Loucy (cell line): ENCODE data around the gene DCAF6.

Experiments used
- EZH2phosphoT487 ChIP-seq: fragments of 200-600 bp; IDR thresholded peaks from 2 replicates; pipeline ENCODE4 v1.6.1; 2018; ENCODE audit warnings: antibody characterized with exemption, mild to moderate bottlenecking, moderate library complexity, borderline replicate concordance
- TF ChIP-seq, protein P1 (sequence below): fragments of 200-600 bp; sonication (generic); conservative IDR thresholded peaks from 2 replicates; pipeline ENCODE4 v1.5.1; 2014; ENCODE audit warnings: mild to moderate bottlenecking, antibody characterized with exemption, low read length

DNA sequence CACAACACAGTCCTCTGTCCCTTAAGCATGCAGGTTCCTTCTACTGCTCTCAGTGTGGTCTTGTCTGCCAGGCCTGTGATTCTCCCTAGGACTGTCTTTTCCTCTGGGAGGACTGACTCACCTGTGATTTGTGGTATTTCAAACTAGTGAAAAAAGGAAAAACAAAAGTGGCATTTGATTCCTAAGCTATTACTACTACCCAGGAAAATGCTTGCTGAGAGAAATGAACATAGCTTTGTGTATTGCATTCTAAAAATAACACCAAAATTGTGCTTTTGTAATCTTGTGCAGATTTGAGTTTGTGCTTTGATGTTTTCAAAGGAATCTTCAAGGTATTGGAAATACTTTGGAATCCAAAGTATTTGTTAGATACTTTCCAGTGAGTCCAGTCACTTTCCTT is 143.3 kb downstream of the DCAF6 start:
- TF ChIP-seq, protein P1, sequence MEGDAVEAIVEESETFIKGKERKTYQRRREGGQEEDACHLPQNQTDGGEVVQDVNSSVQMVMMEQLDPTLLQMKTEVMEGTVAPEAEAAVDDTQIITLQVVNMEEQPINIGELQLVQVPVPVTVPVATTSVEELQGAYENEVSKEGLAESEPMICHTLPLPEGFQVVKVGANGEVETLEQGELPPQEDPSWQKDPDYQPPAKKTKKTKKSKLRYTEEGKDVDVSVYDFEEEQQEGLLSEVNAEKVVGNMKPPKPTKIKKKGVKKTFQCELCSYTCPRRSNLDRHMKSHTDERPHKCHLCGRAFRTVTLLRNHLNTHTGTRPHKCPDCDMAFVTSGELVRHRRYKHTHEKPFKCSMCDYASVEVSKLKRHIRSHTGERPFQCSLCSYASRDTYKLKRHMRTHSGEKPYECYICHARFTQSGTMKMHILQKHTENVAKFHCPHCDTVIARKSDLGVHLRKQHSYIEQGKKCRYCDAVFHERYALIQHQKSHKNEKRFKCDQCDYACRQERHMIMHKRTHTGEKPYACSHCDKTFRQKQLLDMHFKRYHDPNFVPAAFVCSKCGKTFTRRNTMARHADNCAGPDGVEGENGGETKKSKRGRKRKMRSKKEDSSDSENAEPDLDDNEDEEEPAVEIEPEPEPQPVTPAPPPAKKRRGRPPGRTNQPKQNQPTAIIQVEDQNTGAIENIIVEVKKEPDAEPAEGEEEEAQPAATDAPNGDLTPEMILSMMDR = no peak
- no peak for TF ChIP-seq EZH2phosphoT487
